Measurements from ENCODE around the gene KCNA5.

The KCNA5 gene

DNA sequence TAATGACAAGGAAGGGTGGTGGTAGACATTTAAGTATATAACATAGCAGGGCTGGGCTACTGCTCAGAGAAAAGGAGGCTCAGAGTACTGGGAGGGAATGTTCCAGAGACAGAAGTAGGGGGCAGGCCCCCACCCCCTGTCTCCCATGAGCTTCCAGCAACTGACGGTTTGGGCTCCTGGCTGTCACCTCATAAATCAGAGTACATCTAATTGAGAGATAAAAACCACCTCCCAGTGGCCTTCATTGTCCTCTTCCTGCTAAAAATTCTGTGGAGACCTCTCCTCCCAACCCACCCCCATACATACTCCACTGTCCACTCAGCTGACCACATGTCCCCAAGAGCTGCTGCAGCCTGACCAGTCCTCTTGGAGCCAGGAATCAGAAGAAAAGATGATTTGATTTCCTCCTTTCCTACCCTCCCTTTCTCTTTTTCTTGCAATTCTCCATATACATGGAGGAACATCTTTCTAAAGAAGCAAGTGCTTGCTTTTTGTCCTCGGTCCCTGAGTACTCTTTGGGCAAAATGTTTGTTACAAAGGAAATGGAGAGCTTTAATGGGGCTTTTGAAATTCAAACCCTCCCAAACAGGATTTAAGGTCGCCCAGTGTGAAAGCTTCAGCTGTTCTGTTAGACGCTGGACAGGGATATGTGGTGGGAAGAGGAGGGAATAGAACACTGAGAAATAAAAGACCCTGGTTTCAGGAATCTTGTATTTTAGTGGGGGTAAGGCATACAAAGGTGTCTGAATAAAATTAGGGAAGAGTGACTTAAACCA, 16.4 kb upstream of the KCNA5 start:
- no peak for DNase-seq (ENCODE audit: low spot score)

DNA sequence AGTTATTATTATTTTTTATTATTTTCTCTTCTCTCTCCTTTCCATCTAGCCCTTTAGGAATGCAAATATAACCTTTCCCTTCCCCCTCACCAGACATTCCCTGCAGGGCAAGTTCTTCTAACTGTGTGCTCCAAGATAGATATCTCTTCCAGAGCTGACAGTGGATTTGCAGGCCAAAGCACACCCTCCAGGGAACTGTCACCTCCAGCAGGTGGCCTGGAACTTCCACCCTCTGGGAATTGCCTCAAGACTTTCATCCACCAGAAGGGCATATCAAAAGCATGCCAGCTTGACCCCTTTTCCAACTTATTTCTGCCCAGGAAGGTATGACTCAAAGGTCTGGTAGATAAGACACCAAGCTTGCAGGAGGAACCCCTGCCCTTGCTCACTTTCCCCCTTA, 13.6 kb upstream of the KCNA5 start:
- no peak for DNase-seq (ENCODE audit: low spot score)

GRCh38 chr12:5031242-5031641, 12.4 kb upstream of the KCNA5 start:
- no peak for DNase-seq (ENCODE audit: low spot score)

DNA sequence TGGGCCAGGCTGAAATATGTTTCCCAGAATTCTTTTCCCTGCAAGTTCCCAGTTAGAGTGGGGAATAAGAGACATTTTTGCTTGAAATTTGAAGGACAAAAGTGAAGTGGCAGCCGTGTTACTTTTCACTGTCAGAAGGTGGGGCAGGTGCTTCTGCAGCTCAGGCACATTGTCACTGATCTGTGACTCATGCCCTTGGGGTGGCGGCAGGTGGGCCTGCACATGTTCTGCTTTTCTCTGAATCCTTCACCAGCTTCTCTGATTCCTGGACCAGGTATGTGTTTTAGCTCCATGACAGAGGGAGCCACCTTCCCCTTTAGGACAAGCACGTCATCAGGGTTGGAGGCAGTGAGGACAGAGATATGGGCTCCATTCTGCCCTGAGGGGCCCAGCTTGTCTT, 11.7 kb upstream of the KCNA5 start:
- no peak for DNase-seq (ENCODE audit: low spot score)

DNA sequence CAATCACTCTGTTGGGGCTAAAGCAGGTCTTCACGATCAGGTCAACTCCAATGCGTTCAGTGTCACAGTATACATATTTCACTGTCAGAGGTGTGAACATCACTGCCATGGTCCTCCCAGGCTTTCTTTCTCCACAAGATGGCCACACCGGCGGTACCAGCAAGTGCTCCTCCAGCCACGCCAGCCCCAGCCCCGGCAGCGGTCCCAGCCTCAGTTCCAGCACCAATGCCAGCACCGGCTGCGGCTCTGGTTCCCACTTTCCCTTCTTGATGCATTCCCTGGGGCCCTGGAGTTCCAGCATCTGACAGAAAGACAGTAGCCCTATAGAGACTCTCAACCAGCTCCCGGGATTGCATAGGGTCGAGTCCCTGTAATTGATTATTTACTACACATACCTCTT, 10.9 kb upstream of the KCNA5 start:
- no peak for DNase-seq (ENCODE audit: low spot score)

DNA sequence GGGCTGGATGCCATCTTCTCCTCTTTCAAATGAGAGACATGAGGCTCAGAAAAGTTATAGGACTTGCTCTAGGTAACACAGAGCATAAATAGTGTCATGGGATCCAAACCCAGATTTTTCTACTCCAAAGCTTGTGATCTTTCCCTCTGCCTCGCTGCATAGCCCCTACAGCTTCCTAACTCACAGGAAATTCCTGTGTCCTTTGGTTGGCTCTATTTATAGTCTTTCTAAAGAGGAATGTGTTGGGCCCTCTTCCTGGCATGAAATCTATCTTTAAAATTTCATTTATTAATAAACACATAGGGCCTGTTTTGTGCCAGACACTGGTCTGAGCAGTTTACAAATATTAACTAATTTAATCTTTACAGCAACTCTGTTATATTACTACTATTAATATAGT, 9.8 kb upstream of the KCNA5 start:
- DNase-seq (ENCODE audit: low spot score), result no peak

DNA sequence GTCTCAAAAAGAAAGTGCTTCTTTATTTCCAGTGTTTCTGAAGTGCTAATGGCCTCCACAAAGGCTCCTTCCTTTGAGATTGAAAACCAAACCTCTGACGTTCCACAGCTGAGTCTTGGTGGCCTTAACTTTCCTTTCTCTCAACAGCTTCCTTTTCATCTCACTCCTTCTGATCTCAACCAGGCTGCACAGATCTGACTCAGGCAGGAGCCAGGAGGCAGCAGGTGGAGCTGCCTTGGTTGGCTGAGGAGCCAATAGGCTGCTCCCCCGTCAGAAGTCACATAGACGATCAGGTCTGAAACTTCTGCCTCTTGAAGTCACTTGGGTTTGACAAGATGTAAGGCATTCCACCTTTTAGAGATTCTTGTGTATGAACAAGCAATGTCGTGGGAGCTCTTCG, 9.1 kb upstream of the KCNA5 start:
- DNase-seq (ENCODE audit: low spot score), result no peak

DNA sequence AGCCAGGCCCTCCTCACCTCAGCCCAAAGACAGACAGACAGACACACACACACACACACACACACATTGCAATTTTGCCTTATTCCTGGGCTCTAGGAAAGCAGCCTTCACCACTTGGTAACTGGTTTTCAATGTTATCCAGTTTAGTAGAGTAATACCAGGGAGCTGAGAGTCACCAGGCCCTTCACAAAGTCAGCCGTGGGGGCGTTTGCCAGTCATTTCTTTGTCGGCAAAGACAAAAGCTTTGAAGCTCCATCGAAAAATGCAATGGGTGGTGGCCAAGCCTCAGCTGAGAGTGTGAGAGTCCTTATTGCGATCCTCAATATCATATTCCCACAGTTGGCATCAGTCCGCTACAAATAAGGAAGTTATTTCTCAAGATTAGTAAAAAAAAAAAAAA, 8.1 kb upstream of the KCNA5 start:
- no peak for DNase-seq (ENCODE audit: low spot score)

DNA sequence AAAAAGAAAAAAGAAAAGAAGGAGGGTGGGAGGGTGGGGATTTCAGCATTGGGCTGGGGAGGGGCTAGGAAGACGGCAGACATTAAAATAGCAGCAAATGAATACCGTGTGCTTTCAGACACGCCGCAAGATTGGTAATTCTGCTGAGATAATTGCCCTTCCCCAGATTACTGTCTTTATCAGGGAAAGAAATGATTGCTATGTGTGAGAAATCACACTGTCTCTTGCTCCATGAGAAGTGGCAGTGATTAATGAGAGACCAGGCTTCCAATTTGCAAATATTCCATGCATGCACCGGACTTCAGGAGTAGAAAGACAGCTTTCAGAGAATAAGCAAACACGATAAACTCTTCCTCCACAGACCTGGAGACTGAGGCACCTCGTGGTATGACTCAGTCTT, 7.6 kb upstream of the KCNA5 start:
- no peak for DNase-seq (ENCODE audit: low spot score)

DNA sequence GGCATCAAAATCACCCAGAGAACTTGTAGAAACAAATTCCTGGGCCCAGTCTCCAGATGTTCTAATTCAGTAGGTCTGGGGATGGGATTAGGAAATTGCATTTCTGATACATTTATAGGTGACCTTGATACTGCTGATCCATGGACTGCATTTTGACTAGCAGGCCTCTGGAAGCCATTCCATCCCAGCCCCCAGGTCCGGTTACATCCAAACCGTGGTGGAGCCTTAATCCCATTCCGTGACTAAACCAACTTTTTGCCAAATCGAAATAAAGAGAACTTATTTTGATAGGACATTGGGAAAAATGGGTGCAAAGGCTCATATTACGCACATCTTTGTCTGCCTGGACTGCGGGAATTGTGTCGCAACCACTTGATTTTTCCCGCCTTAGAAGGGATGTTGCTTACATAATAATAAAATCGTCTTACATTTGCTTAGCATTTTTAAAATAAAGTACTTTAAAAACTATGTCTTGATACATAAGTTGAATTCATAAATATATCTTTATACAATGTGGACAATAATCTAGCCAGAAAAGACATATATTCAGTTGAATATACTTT, 5.8 kb upstream of the KCNA5 start:
- no peak for DNase-seq (ENCODE audit: low spot score)

DNA sequence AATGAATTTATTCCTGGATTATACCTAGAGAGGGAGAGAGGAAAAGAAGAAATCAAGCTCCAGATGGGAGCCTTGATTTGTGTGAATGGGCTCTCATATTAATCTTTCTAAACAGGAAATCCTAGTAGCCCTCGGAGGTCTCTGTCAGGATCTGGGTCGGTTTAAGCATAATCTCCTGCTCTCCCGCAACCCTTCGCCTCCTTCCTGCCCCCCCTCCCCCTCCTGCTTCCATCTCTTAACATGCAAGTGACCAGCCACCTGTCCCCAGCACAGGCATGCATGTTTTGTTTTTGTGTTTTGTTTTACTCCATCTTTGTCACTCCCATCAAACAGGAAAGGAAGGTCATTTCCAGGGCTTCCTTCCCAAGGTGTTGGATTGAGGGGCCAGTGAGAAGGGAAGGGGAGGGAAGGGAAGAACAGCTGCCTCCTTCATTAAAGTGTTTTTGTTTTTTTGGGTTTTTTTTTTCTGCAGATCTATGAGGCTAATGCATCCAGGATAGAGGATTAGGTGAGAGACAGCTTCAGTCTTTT, 4.8 kb upstream of the KCNA5 start:
- DNase-seq (ENCODE audit: low spot score), result no peak

GRCh38 chr12:5039815-5040214, 3.9 kb upstream of the KCNA5 start:
- DNase-seq (ENCODE audit: low spot score), result no peak

GRCh38 chr12:5040368-5040767, 3.3 kb upstream of the KCNA5 start:
- DNase-seq (ENCODE audit: low spot score), result no peak

DNA sequence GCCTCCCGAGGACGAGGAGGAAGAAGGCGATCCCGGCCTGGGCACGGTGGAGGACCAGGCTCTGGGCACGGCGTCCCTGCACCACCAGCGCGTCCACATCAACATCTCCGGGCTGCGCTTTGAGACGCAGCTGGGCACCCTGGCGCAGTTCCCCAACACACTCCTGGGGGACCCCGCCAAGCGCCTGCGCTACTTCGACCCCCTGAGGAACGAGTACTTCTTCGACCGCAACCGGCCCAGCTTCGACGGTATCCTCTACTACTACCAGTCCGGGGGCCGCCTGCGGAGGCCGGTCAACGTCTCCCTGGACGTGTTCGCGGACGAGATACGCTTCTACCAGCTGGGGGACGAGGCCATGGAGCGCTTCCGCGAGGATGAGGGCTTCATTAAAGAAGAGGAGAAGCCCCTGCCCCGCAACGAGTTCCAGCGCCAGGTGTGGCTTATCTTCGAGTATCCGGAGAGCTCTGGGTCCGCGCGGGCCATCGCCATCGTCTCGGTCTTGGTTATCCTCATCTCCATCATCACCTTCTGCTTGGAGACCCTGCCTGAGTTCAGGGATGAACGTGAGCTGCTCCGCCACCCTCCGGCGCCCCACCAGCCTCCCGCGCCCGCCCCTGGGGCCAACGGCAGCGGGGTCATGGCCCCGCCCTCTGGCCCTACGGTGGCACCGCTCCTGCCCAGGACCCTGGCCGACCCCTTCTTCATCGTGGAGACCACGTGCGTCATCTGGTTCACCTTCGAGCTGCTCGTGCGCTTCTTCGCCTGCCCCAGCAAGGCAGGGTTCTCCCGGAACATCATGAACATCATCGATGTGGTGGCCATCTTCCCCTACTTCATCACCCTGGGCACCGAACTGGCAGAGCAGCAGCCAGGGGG, 979 bp downstream of the KCNA5 start:
- DNase-seq (ENCODE audit: low spot score), result no peak

DNA sequence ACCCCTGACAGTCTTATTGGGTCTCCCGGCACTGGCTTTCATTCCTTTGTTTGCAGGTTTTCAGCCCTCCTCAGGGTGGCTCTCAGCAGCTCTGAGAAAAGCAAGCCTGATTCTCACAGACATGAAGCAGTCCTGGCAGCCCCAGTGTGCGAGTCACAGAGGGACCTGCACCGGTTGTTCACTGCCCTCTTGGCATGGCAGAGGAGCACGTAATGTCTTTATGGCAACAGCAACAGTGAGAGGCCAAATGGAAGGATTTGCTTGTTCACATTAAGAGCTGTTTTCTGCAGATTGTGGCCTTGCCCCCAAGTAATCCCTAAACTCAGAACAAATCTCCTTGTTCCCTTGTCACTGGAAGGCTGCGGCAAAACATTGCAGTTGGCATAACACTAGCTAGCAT, 3.4 kb downstream of the KCNA5 start:
- no peak for DNase-seq (ENCODE audit: low spot score)

DNA sequence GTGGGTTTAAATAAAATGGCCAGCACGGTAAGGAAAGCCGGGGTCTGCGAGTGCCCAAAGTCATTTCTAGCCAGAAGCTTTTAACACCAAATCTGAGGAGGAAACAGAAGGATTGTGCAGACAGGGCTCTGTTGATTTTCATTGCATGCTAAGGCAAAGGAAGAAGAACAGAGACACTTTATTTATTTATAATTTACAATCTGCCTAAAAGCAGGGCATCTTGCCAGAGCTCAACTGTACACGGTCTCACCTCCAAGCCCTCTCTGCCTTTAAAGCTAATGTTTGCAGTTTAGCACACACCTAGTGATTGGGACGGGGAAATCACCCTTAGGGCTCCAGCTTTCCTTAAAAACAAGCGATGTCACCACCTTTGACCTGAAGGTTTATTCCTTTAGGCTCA, 4.0 kb downstream of the KCNA5 start:
- no peak for DNase-seq (ENCODE audit: low spot score)

DNA sequence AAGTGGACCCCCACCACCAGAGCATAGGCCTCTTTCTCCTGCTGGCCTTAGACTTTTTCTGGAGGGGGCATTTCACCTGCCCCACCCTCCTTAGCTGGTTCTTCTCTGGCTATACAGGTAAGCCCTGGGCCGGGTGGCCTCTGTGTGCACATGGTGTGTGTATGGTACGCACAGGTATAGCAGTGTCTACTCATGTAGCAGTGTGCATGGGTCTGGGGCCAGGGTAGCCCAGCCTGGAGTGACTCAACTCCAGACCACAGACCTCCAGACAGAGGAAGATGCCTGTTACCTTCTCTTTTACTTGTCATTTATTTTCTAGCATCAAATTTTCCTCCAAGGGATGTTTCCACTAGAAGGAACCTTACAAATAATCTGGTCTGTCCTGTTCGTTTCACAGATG, 6.9 kb downstream of the KCNA5 start:
- no peak for DNase-seq (ENCODE audit: low spot score)

- no peak for DNase-seq (ENCODE audit: low spot score)
Observed at GRCh38 chr12:5051334-5051733, 7.7 kb downstream of the KCNA5 start.

DNA sequence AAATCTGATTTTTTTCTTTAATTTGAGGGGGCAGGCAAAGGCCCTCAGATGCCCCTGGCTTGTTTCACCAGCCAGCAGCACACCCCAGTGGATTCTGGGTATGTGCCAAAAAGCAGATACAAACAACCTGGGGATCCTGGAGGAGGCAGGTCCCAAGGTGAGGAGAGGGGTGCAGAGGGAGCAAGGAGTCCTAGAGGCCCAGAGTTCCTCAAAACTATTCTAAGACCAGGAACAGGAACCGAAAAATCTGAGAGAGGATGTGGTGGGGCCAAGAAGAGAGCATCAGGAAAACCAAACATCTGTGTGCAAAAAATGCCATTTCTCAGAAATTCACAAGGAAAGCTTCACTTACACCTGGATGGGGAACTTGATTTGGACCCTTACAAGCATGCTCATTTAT, 8.2 kb downstream of the KCNA5 start:
- peak; percentile 75 for DNase-seq (ENCODE audit: low spot score)

DNA sequence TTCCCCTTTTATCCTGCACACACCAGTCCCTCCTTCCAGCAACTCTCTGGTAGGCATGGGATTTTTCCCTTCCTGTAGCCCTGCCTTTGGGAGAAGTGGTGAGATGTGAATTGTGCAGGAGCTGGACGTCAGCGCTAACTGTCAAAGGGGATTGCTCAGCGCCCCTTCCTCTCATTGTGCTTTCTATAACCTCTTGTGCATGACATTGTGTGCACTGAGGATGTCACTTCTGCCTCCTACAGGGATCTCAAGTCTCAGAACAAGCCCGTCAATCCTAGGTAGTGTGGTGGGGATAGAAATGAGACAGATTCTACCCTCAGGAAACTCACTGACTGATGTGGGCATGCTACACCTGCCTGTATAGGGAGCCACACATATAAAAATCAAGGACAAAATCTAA, 8.7 kb downstream of the KCNA5 start:
- DNase-seq (ENCODE audit: low spot score), result no peak

- DNase-seq (ENCODE audit: low spot score), result no peak
Observed at GRCh38 chr12:5059358-5059757, 15.7 kb downstream of the KCNA5 start.

GRCh38 chr12:5060958-5061357, 17.3 kb downstream of the KCNA5 start:
- DNase-seq (ENCODE audit: low spot score), result no peak

- DNase-seq (ENCODE audit: low spot score), result no peak
Observed at GRCh38 chr12:5063149-5063548, 19.5 kb downstream of the KCNA5 start.
